Measurements from ENCODE around the gene NPHP1. TPM values are rescaled to one million over a fixed set of nuclear protein-coding genes. Genes with fewer than 3 reads are reported as not detected.
"Not testable (repeated sequence)": the region's sequence is repeated elsewhere in the genome, so short reads cannot be mapped to it uniquely, and the experiment has no call there.

NPHP1 gene
- total RNA-seq (2014; rRNA removed; shearing (Covaris generic); ENCODE audit: low replicate concordance), result 1.5 and 3.2 TPM in 2 replicates

GRCh38 chr2:110204408-110205385 is at the start of gene NPHP1:
Gene NPHP1 (minus strand): TSS chr2:110205013. CDS start chr2:110204968, 45 bp downstream.
- H3K9ac ChIP-seq (ENCODE audit: low read length), result peak within 1 kb of the TSS; percentile 70
- no peaks in the 10 kb centered on the region for H4K20me1 ChIP-seq (ENCODE audit: insufficient read depth, low read depth, low read length)
- peak; percentile 94 for DNase-seq
- no peaks in the 10 kb centered on the region for H3K79me2 ChIP-seq (ENCODE audit: low read length)
- H3K4me1 ChIP-seq (ENCODE audit: low read length), result peaks cover 17% of the 10 kb centered on the region
- H3K9me2 ChIP-seq (replicated peaks; ENCODE audit: insufficient read depth, low read length), result no peaks in the 10 kb centered on the region
- H2AFZ ChIP-seq (ENCODE audit: low read length), result peak within 1 kb of the TSS; percentile 75
- no peaks in the 10 kb centered on the region for H3K9me3 ChIP-seq (ENCODE audit: low read length)
- H3K27ac ChIP-seq (ENCODE audit: low read length), result peak within 1 kb of the TSS; percentile 44
- no peaks in the 10 kb centered on the region for H3K27me3 ChIP-seq (ENCODE audit: low read length)
- H3K36me3 ChIP-seq (ENCODE audit: insufficient read depth, low read length), result peaks cover 3% of the 10 kb centered on the region; the same call in 1 of the 2 replicates
- H3K4me3 ChIP-seq (ENCODE audit: low read length), result peak within 1 kb of the TSS; percentile 78
- H3K4me2 ChIP-seq (ENCODE audit: low read depth, low read length, poor library complexity, severe bottlenecking), result peak within 1 kb of the TSS; percentile 71

GRCh38 chr2:110248081-110248795 is 43.4 kb upstream of the NPHP1 start:
- H3K9ac ChIP-seq (ENCODE audit: low read length); H3K36me3 ChIP-seq (ENCODE audit: insufficient read depth, low read length); H3K27ac ChIP-seq (ENCODE audit: low read length); H3K9me3 ChIP-seq (ENCODE audit: low read length); H3K4me2 ChIP-seq (ENCODE audit: low read depth, low read length, poor library complexity, severe bottlenecking); H3K4me1 ChIP-seq (ENCODE audit: low read length); H3K27me3 ChIP-seq (ENCODE audit: low read length); H2AFZ ChIP-seq (ENCODE audit: low read length); H3K4me3 ChIP-seq (ENCODE audit: low read length); H3K79me2 ChIP-seq (ENCODE audit: low read length); DNase-seq; H4K20me1 ChIP-seq (ENCODE audit: insufficient read depth, low read depth, low read length); H3K9me2 ChIP-seq (replicated peaks; ENCODE audit: insufficient read depth, low read length): not testable (repeated sequence)

- not testable (repeated sequence) for H2AFZ ChIP-seq (ENCODE audit: low read length); H3K4me1 ChIP-seq (ENCODE audit: low read length)
Observed at GRCh38 chr2:110245488-110246435, 40.9 kb upstream of the NPHP1 start.

DNA sequence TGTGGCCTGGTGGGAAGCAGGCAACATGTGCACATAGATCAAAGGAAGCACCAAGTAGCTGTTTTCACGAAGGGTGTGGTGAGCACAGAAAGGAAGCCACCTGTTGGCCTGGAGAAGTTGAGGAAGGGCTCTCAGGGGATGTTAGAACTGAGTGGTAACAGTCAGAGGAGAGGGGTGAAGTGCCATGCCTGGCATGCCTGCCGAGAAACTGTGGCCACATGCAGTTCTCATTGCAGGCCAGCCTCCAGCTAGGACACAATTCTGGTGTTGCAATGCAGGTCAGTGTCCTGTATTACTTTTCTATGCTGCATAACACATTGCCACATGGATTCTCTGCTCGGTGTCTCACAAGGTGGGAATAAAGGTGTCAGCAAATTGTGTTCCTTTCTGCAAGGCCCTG is 38.5 kb upstream of the NPHP1 start:
- not testable (repeated sequence) for H3K27me3 ChIP-seq (ENCODE audit: low read length); H3K79me2 ChIP-seq (ENCODE audit: low read length); H3K4me1 ChIP-seq (ENCODE audit: low read length); H3K9me2 ChIP-seq (replicated peaks; ENCODE audit: insufficient read depth, low read length); H3K9ac ChIP-seq (ENCODE audit: low read length); H3K4me3 ChIP-seq (ENCODE audit: low read length); H3K27ac ChIP-seq (ENCODE audit: low read length); DNase-seq; H3K9me3 ChIP-seq (ENCODE audit: low read length); H3K36me3 ChIP-seq (ENCODE audit: insufficient read depth, low read length); H2AFZ ChIP-seq (ENCODE audit: low read length); H3K4me2 ChIP-seq (ENCODE audit: low read depth, low read length, poor library complexity, severe bottlenecking); H4K20me1 ChIP-seq (ENCODE audit: insufficient read depth, low read depth, low read length)

More at GRCh38 chr2:110245488-110246435, 40.9 kb upstream of the NPHP1 start:
- H3K4me3 ChIP-seq (ENCODE audit: low read length); H3K9ac ChIP-seq (ENCODE audit: low read length); H3K36me3 ChIP-seq (ENCODE audit: insufficient read depth, low read length); H3K79me2 ChIP-seq (ENCODE audit: low read length); H3K27me3 ChIP-seq (ENCODE audit: low read length); H3K9me3 ChIP-seq (ENCODE audit: low read length); H3K9me2 ChIP-seq (replicated peaks; ENCODE audit: insufficient read depth, low read length); H3K27ac ChIP-seq (ENCODE audit: low read length); H3K4me2 ChIP-seq (ENCODE audit: low read depth, low read length, poor library complexity, severe bottlenecking); H4K20me1 ChIP-seq (ENCODE audit: insufficient read depth, low read depth, low read length); DNase-seq: not testable (repeated sequence)

DNA sequence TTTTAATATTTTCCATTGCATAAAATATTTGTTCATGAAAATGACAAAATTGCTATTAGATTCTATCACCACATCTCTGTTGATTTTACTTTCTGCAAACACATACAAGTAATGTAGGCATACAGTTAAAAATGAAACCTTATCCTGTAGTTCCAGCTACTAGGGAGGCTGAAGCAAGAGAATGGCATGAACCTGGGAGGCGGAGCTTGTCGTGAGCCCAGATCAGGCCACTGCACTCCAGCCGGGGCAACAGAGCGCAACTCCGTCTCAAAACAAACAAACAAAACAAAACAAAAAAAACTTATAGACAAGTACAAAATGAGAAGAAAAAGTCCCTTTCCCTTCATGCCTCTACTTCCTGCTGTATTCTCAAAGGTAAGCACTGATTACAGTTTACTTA is 29.7 kb upstream of the NPHP1 start:
- not testable (repeated sequence) for H3K9ac ChIP-seq (ENCODE audit: low read length); H4K20me1 ChIP-seq (ENCODE audit: insufficient read depth, low read depth, low read length); H3K9me2 ChIP-seq (replicated peaks; ENCODE audit: insufficient read depth, low read length); H3K27me3 ChIP-seq (ENCODE audit: low read length); H3K27ac ChIP-seq (ENCODE audit: low read length); H2AFZ ChIP-seq (ENCODE audit: low read length); H3K4me3 ChIP-seq (ENCODE audit: low read length); H3K4me2 ChIP-seq (ENCODE audit: low read depth, low read length, poor library complexity, severe bottlenecking); H3K9me3 ChIP-seq (ENCODE audit: low read length); H3K79me2 ChIP-seq (ENCODE audit: low read length); H3K36me3 ChIP-seq (ENCODE audit: insufficient read depth, low read length); DNase-seq; H3K4me1 ChIP-seq (ENCODE audit: low read length)

DNA sequence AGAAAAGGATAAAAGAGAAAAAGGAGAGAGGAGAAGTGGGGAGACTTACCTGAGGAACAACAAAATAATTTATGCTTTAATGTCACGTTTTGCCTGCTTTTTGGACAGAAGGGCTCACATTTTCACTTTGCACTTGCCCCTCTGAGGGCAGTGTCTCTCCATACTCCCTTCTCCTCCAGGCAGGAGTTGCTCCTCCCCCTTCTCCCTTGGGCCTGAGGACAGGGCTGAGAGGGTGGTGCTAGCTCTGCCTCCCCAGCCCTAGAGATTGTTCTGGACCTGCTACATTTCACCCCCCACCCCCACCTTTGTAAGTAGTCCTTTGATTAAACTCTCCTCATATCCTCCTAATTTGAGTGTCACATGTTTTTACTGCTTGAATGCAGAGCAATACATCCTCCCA is 25.1 kb upstream of the NPHP1 start:
- not testable (repeated sequence) for H2AFZ ChIP-seq (ENCODE audit: low read length); H3K9me2 ChIP-seq (replicated peaks; ENCODE audit: insufficient read depth, low read length); DNase-seq; H4K20me1 ChIP-seq (ENCODE audit: insufficient read depth, low read depth, low read length); H3K4me1 ChIP-seq (ENCODE audit: low read length); H3K27ac ChIP-seq (ENCODE audit: low read length); H3K27me3 ChIP-seq (ENCODE audit: low read length); H3K4me3 ChIP-seq (ENCODE audit: low read length); H3K79me2 ChIP-seq (ENCODE audit: low read length); H3K4me2 ChIP-seq (ENCODE audit: low read depth, low read length, poor library complexity, severe bottlenecking); H3K9me3 ChIP-seq (ENCODE audit: low read length); H3K36me3 ChIP-seq (ENCODE audit: insufficient read depth, low read length); H3K9ac ChIP-seq (ENCODE audit: low read length)

- H3K79me2 ChIP-seq (ENCODE audit: low read length); DNase-seq; H3K9me3 ChIP-seq (ENCODE audit: low read length); H3K4me3 ChIP-seq (ENCODE audit: low read length); H3K27ac ChIP-seq (ENCODE audit: low read length); H3K36me3 ChIP-seq (ENCODE audit: insufficient read depth, low read length); H3K4me1 ChIP-seq (ENCODE audit: low read length); H3K9ac ChIP-seq (ENCODE audit: low read length); H3K4me2 ChIP-seq (ENCODE audit: low read depth, low read length, poor library complexity, severe bottlenecking); H3K9me2 ChIP-seq (replicated peaks; ENCODE audit: insufficient read depth, low read length); H3K27me3 ChIP-seq (ENCODE audit: low read length); H4K20me1 ChIP-seq (ENCODE audit: insufficient read depth, low read depth, low read length); H2AFZ ChIP-seq (ENCODE audit: low read length): not testable (repeated sequence)
Observed at GRCh38 chr2:110222626-110223025, 17.8 kb upstream of the NPHP1 start.
